HepG2 (cell line): ENCODE measurements around the gene CSNK1D. TPM values are rescaled to one million over a fixed set of nuclear protein-coding genes. Genes with fewer than 3 reads are reported as not detected.
A peak's percentile ranks its signal among the peaks of the same experiment; 100 is the strongest.

ENCODE experiments used
- ARID2 ChIP-seq: sonication (generic); formaldehyde crosslinking; IDR thresholded peaks from 2 replicates; pipeline ENCODE4 v1.8.1; 2022; ENCODE audit warnings: mild to moderate bottlenecking, missing genetic modification reagents, borderline replicate concordance
- BHLHE40 ChIP-seq: IDR thresholded peaks from 2 replicates; pipeline ENCODE4 v1.6.1; 2011; ENCODE audit warnings: low read length, improper control_type of control experiment
- HMG20A ChIP-seq: IDR thresholded peaks from 2 replicates; pipeline ENCODE4 v1.6.1; 2016; ENCODE audit warnings: borderline replicate concordance
- HNRNPLL ChIP-seq: fragments of 200-400 bp; formaldehyde crosslinking; IDR thresholded peaks from 2 replicates; pipeline ENCODE4 v1.6.1; 2017; ENCODE audit warnings: mild to moderate bottlenecking, low read depth, low read length; ENCODE audit not compliant: poor library complexity, severe bottlenecking
- JUN ChIP-seq: sonication (generic); formaldehyde crosslinking; IDR thresholded peaks from 2 replicates; pipeline ENCODE4 v1.4.0; 2020; ENCODE audit warnings: mild to moderate bottlenecking, missing genetic modification reagents
- MBD4 ChIP-seq: IDR thresholded peaks from 2 replicates; pipeline ENCODE4 v1.6.1; 2012; ENCODE audit warnings: low read length, inconsistent platforms, borderline replicate concordance
- NFKB2 ChIP-seq: sonication (generic); formaldehyde crosslinking; IDR thresholded peaks from 2 replicates; pipeline ENCODE4 v1.4.0; 2020; ENCODE audit warnings: missing genetic modification reagents, borderline replicate concordance
- SRSF4 ChIP-seq: fragments of 200-400 bp; formaldehyde crosslinking; IDR thresholded peaks from one replicate; pipeline ENCODE4 v1.6.1; 2018; ENCODE audit warnings: mild to moderate bottlenecking, low read depth, low read length, moderate library complexity; ENCODE audit not compliant: poor library complexity, severe bottlenecking
- TAF1 ChIP-seq: sonication (generic); formaldehyde crosslinking; IDR thresholded peaks from 2 replicates; pipeline ENCODE4 v1.4.0; 2020; ENCODE audit warnings: missing genetic modification reagents
- THYN1 ChIP-seq: sonication (generic); formaldehyde crosslinking; IDR thresholded peaks from 2 replicates; pipeline ENCODE4 v1.8.1; 2023; ENCODE audit warnings: low read depth, mild to moderate bottlenecking, moderate library complexity, missing genetic modification reagents, borderline replicate concordance
- YY1 ChIP-seq: IDR thresholded peaks from 2 replicates; pipeline ENCODE4 v1.6.1; 2011; ENCODE audit warnings: low read length, low read depth, moderate library complexity, mild to moderate bottlenecking; ENCODE audit not compliant: insufficient read depth, insufficient replicate concordance
- ZFP90 ChIP-seq: sonication (generic); formaldehyde crosslinking; IDR thresholded peaks from 2 replicates; pipeline ENCODE4 v1.8.0; 2022; ENCODE audit warnings: missing genetic modification reagents, mild to moderate bottlenecking, inconsistent platforms, borderline replicate concordance
- ZMYM2 ChIP-seq: sonication (generic); formaldehyde crosslinking; IDR thresholded peaks from 2 replicates; pipeline ENCODE4 v1.8.0; 2022; ENCODE audit warnings: mild to moderate bottlenecking, missing genetic modification reagents
- ZNF274 ChIP-seq: sonication (generic); formaldehyde crosslinking; IDR thresholded peaks from 2 replicates; pipeline ENCODE4 v1.5.1; 2020; ENCODE audit warnings: mild to moderate bottlenecking, missing genetic modification reagents
- ZNF430 ChIP-seq: sonication (generic); formaldehyde crosslinking; IDR thresholded peaks from 2 replicates; pipeline ENCODE4 v1.9.0; 2021; ENCODE audit warnings: mild to moderate bottlenecking, missing genetic modification reagents
- ZNF672 ChIP-seq: sonication (generic); formaldehyde crosslinking; IDR thresholded peaks from 2 replicates; pipeline ENCODE4 v1.8.1; 2022; ENCODE audit warnings: missing genetic modification reagents
- ZNF720 ChIP-seq: sonication (generic); formaldehyde crosslinking; IDR thresholded peaks from 2 replicates; pipeline ENCODE4 v1.4.0; 2020; ENCODE audit warnings: missing genetic modification reagents
- ZSCAN12 ChIP-seq: sonication (generic); formaldehyde crosslinking; IDR thresholded peaks from 2 replicates; pipeline ENCODE4 v1.9.0; 2021; ENCODE audit warnings: mild to moderate bottlenecking, missing genetic modification reagents
- ZSCAN29 ChIP-seq: sonication (generic); formaldehyde crosslinking; conservative IDR thresholded peaks from 2 replicates; pipeline ENCODE4 v1.4.0; 2020; ENCODE audit warnings: mild to moderate bottlenecking, missing genetic modification reagents
- polyA plus RNA-seq, 8 experiments: library from polyadenylated mRNA; depleted of rRNA in 3 of 8; stranded (reverse) in 7 of 8; unstranded in 1 of 8; fragments of >200 nt; fragmentation: Illumina TruSeq in 4 of 8; extraction: Trizol in 4 of 8; gene quantifications; 2 replicates each; pipeline versions ENCODE4 v1.2.1 to v1.2.3, GENCODE V29; 2011 to 2016; ENCODE audit warnings: low read depth in 4 of 8, missing spikeins in 1 of 8, mixed read lengths in 1 of 8; ENCODE audit not compliant: insufficient read depth in 1 of 8
- total RNA-seq, 5 experiments: library from RNA; depleted of rRNA; stranded (reverse); fragments of >200 nt; fragmentation: Illumina TruSeq; extraction: Trizol; gene quantifications; 2 replicates each; pipeline ENCODE4 v1.2.3, GENCODE V29; 2016; ENCODE audit warnings: low read depth in 1 of 5
- TF ChIP-seq, protein P1 (sequence below): sonication (generic); formaldehyde crosslinking; IDR thresholded peaks from 2 replicates; pipeline ENCODE4 v1.5.0; 2020; ENCODE audit warnings: mild to moderate bottlenecking, missing genetic modification reagents
- TF ChIP-seq, protein P2 (sequence below): sonication (generic); formaldehyde crosslinking; conservative IDR thresholded peaks from 2 replicates; pipeline ENCODE4 v1.4.0; 2020; ENCODE audit warnings: missing genetic modification reagents
- TF ChIP-seq, protein P3 (sequence below), 2 experiments: fragments of 450-650 bp in 1 of 2; sonication (generic) in 1 of 2; formaldehyde crosslinking; IDR thresholded peaks; 2 replicates each; pipeline versions ENCODE4 v1.5.0 to v1.8.0; 2020 to 2022; ENCODE audit warnings: mild to moderate bottlenecking in 1 of 2, missing genetic modification reagents in 1 of 2
- TF ChIP-seq, protein P4 (sequence below): sonication (generic); formaldehyde crosslinking; IDR thresholded peaks from 2 replicates; pipeline ENCODE4 v1.5.0; 2020; ENCODE audit warnings: mild to moderate bottlenecking, missing genetic modification reagents

CSNK1D gene
- total and polyA plus RNA-seq, 2 of the 13 experiments (the other 11 are each of a cell fraction or from before 2014, with no cell fraction given), result 31.5 to 128 TPM

DNA sequence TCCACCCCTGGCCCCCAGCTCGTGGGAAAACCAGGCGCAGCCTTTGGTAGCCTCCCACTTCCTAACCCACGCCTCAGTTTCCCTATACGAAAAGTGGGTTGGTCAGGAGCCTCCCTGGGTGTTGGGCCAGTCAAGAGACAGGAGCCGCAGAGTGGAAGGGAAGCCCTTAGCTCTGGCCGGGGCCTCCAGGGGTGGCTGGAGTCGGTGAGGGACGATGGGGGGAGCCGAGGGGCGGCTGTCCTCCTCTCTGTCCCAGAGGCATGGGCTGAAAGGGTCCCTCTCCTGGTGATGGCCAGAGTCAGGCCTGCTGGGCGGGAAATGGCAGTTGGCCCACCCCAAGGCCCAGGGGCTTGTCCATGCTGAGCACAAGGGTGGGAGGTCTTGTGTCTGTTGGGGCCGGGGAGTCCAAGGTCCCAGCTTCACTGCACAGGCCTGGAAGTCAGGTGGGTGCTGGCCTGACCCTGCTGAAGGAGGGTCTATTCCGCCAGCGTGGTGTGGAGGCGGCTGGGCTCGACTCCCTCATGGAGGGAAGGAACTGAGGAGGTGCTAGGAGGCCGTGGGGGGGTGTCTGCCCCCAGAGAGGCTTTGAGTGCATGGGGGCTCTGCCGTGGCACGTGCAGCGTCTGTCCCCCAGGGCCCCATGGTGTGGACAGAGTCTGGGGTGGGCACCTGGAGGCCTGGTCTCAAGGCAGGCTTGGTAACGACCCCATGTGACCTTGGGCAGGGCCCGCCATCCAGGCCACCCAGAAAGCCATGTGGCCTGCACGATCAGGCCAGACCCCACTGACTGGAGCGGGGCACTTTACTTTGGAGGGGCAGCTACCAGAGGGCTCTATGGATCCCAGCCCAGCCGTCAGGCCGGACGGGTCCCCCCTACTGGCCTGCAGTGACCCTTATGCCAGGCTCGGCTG is 43.5 kb downstream of the CSNK1D start (continued):
- TF ChIP-seq BHLHE40 (peak; percentile 62), MBD4 (no peak), HMG20A (CRISPR knock-in tag) (no peak), ZNF430 (CRISPR knock-in tag) (peak; percentile 84; the same call in 1 of the 2 replicates), ZFP90 (CRISPR knock-in tag) (no peak; the same call in 1 of the 2 replicates), JUN (CRISPR knock-in tag) (peak; percentile 11; the same call in 1 of the 2 replicates), THYN1 (CRISPR knock-in tag) (no peak), ZSCAN12 (CRISPR knock-in tag) (no peak), ARID2 (CRISPR knock-in tag) (no peak), ZNF672 (0 out of 2 replicates have a peak, but pooled peaks have one; percentile 49), YY1 (no peak), SRSF4 (no peak), NFKB2 (CRISPR knock-in tag) (no peak; the same call in 1 of the 2 replicates), ZMYM2 (CRISPR knock-in tag) (no peak), ZNF720 (CRISPR knock-in tag) (0 out of 2 replicates have a peak, but pooled peaks have one; percentile 29), HNRNPLL (no peak), TAF1 (CRISPR knock-in tag) (peak; percentile 40; the same call in 1 of the 2 replicates), ZNF274 (CRISPR knock-in tag) (peak; percentile 38), ZSCAN29 (CRISPR knock-in tag) (no peak)
- TF ChIP-seq, protein P1, sequence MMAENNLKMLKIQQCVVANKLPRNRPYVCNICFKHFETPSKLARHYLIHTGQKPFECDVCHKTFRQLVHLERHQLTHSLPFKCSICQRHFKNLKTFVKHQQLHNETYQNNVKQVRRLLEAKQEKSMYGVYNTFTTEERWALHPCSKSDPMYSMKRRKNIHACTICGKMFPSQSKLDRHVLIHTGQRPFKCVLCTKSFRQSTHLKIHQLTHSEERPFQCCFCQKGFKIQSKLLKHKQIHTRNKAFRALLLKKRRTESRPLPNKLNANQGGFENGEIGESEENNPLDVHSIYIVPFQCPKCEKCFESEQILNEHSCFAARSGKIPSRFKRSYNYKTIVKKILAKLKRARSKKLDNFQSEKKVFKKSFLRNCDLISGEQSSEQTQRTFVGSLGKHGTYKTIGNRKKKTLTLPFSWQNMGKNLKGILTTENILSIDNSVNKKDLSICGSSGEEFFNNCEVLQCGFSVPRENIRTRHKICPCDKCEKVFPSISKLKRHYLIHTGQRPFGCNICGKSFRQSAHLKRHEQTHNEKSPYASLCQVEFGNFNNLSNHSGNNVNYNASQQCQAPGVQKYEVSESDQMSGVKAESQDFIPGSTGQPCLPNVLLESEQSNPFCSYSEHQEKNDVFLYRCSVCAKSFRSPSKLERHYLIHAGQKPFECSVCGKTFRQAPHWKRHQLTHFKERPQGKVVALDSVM (CRISPR knock-in tag), result no peak
- TF ChIP-seq, protein P2, sequence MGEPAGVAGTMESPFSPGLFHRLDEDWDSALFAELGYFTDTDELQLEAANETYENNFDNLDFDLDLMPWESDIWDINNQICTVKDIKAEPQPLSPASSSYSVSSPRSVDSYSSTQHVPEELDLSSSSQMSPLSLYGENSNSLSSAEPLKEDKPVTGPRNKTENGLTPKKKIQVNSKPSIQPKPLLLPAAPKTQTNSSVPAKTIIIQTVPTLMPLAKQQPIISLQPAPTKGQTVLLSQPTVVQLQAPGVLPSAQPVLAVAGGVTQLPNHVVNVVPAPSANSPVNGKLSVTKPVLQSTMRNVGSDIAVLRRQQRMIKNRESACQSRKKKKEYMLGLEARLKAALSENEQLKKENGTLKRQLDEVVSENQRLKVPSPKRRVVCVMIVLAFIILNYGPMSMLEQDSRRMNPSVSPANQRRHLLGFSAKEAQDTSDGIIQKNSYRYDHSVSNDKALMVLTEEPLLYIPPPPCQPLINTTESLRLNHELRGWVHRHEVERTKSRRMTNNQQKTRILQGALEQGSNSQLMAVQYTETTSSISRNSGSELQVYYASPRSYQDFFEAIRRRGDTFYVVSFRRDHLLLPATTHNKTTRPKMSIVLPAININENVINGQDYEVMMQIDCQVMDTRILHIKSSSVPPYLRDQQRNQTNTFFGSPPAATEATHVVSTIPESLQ (CRISPR knock-in tag), result 0 out of 2 replicates have a peak, but pooled peaks have one; percentile 13
- TF ChIP-seq, protein P3, sequence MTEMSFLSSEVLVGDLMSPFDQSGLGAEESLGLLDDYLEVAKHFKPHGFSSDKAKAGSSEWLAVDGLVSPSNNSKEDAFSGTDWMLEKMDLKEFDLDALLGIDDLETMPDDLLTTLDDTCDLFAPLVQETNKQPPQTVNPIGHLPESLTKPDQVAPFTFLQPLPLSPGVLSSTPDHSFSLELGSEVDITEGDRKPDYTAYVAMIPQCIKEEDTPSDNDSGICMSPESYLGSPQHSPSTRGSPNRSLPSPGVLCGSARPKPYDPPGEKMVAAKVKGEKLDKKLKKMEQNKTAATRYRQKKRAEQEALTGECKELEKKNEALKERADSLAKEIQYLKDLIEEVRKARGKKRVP (CRISPR knock-in tag; IDR thresholded peaks at IDR 0.05), result no peak
- TF ChIP-seq, protein P4, sequence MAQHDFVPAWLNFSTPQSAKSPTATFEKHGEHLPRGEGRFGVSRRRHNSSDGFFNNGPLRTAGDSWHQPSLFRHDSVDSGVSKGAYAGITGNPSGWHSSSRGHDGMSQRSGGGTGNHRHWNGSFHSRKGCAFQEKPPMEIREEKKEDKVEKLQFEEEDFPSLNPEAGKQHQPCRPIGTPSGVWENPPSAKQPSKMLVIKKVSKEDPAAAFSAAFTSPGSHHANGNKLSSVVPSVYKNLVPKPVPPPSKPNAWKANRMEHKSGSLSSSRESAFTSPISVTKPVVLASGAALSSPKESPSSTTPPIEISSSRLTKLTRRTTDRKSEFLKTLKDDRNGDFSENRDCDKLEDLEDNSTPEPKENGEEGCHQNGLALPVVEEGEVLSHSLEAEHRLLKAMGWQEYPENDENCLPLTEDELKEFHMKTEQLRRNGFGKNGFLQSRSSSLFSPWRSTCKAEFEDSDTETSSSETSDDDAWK (CRISPR knock-in tag), result no peak
